SK-N-SH (cell line): Measurements from ENCODE around the gene VSTM1. TPM values are rescaled to one million over a fixed set of nuclear protein-coding genes. Genes with fewer than 3 reads are reported as not detected.

Experiments
- CTCF ChIA-PET: fragments of 300-600, 350-600 bp; formaldehyde crosslinking; extraction: SDS; loops from one replicate; lab custom pipeline; 2021; lab: Yijun Ruan, JAX
- POLR2A ChIA-PET: fragments of 350-600 bp; sonication (Branson Sonifier 250); formaldehyde crosslinking; extraction: SDS; loops from one replicate; lab custom pipeline; 2020; ENCODE audit warnings: antibody characterized with exemption, inconsistent platforms; lab: Yijun Ruan, JAX
- DNase-seq: peaks from one replicate; pipeline ENCODE4 v3.0.0; 2012
- H2AFZ ChIP-seq: fragments of 200-600 bp; sonication (generic); 2 replicates; pipeline ENCODE4 v1.8.1; 2016; ENCODE audit warnings: antibody characterized with exemption, mild to moderate bottlenecking, low read depth
- H3F3A ChIP-seq: fragments of 200-600 bp; sonication (generic); replicated peaks from 2 replicates; pipeline ENCODE3; 2016; ENCODE audit warnings: antibody characterized with exemption, mild to moderate bottlenecking; ENCODE audit not compliant: insufficient read depth
- H3K27ac ChIP-seq, 2 experiments: fragments of 200-500 bp in 1 of 2; fragments of 200-600 bp in 1 of 2; sonication (Bioruptor generic) in 1 of 2; sonication (generic), shearing (Covaris generic) in 1 of 2; 2 replicates each; pipeline versions ENCODE4 v1.5.1 to v1.6.1; 2014 to 2016; ENCODE audit warnings: low read depth in 2 of 2, inconsistent platforms in 1 of 2, low read length in 1 of 2, mild to moderate bottlenecking in 1 of 2, mixed read lengths in 1 of 2
- H3K27me3 ChIP-seq: fragments of 200-600 bp; sonication (generic), shearing (Covaris generic); 2 replicates; pipeline ENCODE4 v1.6.1; 2016; ENCODE audit warnings: mixed run types; ENCODE audit not compliant: insufficient read depth
- H3K36me3 ChIP-seq, 2 experiments: fragments of 200-500 bp in 1 of 2; fragments of 200-600 bp in 1 of 2; sonication (Bioruptor generic) in 1 of 2; sonication (generic) in 1 of 2; replicated peaks in 1 of 2; 2 replicates each; pipeline versions ENCODE3 to v1.5.1; 2014 to 2016; ENCODE audit warnings: low read length in 1 of 2, mild to moderate bottlenecking in 1 of 2; ENCODE audit not compliant: insufficient read depth in 2 of 2, control insufficient read depth in 1 of 2
- H3K4me1 ChIP-seq, 2 experiments: fragments of 200-500 bp in 1 of 2; fragments of 200-600 bp in 1 of 2; sonication (Bioruptor generic) in 1 of 2; sonication (generic), shearing (Covaris generic) in 1 of 2; 2 replicates each; pipeline versions ENCODE4 v1.5.1 to v1.6.1; 2014 to 2016; ENCODE audit warnings: low read depth in 1 of 2, low read length in 1 of 2, mixed run types in 1 of 2; ENCODE audit not compliant: insufficient read depth in 2 of 2, control insufficient read depth in 1 of 2
- H3K4me2 ChIP-seq: fragments of 200-600 bp; sonication (generic), shearing (Covaris generic); 2 replicates; pipeline ENCODE4 v1.6.1; 2017; ENCODE audit warnings: mixed run types
- H3K4me3 ChIP-seq, 2 experiments: fragments of 200-500 bp in 1 of 2; fragments of 200-600 bp in 1 of 2; sonication (Bioruptor generic) in 1 of 2; sonication (generic), shearing (Covaris generic) in 1 of 2; 2 replicates each; pipeline versions ENCODE4 v1.5.1 to v1.8.1; 2014 to 2016; ENCODE audit warnings: low read depth in 2 of 2, inconsistent platforms in 1 of 2, low read length in 1 of 2, mild to moderate bottlenecking in 1 of 2, mixed read lengths in 1 of 2, moderate library complexity in 1 of 2
- H3K79me2 ChIP-seq: fragments of 200-600 bp; sonication (generic); 2 replicates; pipeline ENCODE4 v1.8.1; 2017; ENCODE audit warnings: mild to moderate bottlenecking; ENCODE audit not compliant: insufficient read depth
- H3K9ac ChIP-seq: fragments of 200-600 bp; sonication (generic); 2 replicates; pipeline ENCODE4 v1.6.1; 2017; ENCODE audit warnings: mixed run types
- H3K9me2 ChIP-seq: fragments of 200-600 bp; sonication (generic); 2 replicates; pipeline ENCODE4 v1.6.1; 2017; ENCODE audit warnings: mixed run types
- H3K9me3 ChIP-seq: fragments of 200-600 bp; sonication (generic); 2 replicates; pipeline ENCODE4 v1.6.1; 2017; ENCODE audit warnings: mixed run types, mild to moderate bottlenecking, moderate library complexity
- H4K20me1 ChIP-seq: fragments of 200-600 bp; sonication (generic); 2 replicates; pipeline ENCODE4 v1.6.1; 2017; ENCODE audit warnings: mild to moderate bottlenecking, mixed run types; ENCODE audit not compliant: insufficient read depth
- FOSL2 ChIP-seq: IDR thresholded peaks from 2 replicates; pipeline ENCODE4 v1.4.0; 2012; ENCODE audit warnings: low read depth, mild to moderate bottlenecking, moderate library complexity, borderline replicate concordance
- JUND ChIP-seq: IDR thresholded peaks from 2 replicates; pipeline ENCODE4 v1.4.0; 2012
- MAX ChIP-seq: IDR thresholded peaks from 2 replicates; pipeline ENCODE4 v1.4.0; 2012; ENCODE audit warnings: low read depth
- MEF2A ChIP-seq: IDR thresholded peaks from 2 replicates; pipeline ENCODE4 v1.4.0; 2012; ENCODE audit warnings: low read depth, borderline replicate concordance
- TCF12 ChIP-seq: IDR thresholded peaks from 2 replicates; pipeline ENCODE4 v1.4.0; 2012
- WGBS: methylation state at CpG from one replicate; pipeline ENCODE4 v1.1.6; 2017; ENCODE audit warnings: low lambda C conversion rate; 5-methylcytosine and 5-hydroxymethylcytosine counted together
- polyA plus RNA-seq, 3 experiments: library from polyadenylated mRNA; depleted of rRNA; stranded (reverse); fragments of >200 nt; gene quantifications; 2 replicates each; pipeline ENCODE4 v1.2.3, GENCODE V29; 2012
- TF ChIP-seq, protein P1 (sequence below): fragments of 200-600 bp; sonication (generic); IDR thresholded peaks from 2 replicates; pipeline ENCODE4 v1.6.1; 2017; ENCODE audit warnings: antibody characterized with exemption, mild to moderate bottlenecking, moderate library complexity
- TF ChIP-seq, protein P2 (sequence below): IDR thresholded peaks from 2 replicates; pipeline ENCODE4; 2012
- TF ChIP-seq, protein P3 (sequence below): IDR thresholded peaks from 2 replicates; pipeline ENCODE4 v1.6.1; 2012; ENCODE audit warnings: mild to moderate bottlenecking, low read depth, low read length, moderate library complexity

The VSTM1 gene
- polyA plus RNA-seq, 1 of the 3 experiments (the other 2 are of a cell fraction): 0.10 TPM

DNA sequence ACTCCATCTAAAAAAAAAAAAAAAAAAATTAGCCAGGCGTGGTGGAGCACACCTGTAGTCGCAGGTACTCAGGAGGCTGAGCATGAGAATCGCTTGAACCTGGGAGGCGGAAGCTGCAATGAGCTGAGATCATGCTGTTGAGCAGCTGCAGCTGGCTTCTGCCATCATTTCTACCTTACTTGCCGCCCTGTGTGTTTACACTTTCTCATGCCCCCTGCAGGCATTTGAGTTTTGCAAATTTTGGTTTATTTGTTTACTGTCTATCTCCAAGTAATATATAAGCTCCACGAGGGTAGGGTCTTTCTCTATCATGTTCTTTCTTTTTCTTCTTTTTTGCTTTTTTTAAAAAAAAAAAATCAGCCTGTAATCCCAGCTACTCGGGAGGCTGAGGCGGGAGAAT is 54.3 kb downstream of the VSTM1 start:
- TF ChIP-seq MEF2A: no peak
- TF ChIP-seq, protein P1, sequence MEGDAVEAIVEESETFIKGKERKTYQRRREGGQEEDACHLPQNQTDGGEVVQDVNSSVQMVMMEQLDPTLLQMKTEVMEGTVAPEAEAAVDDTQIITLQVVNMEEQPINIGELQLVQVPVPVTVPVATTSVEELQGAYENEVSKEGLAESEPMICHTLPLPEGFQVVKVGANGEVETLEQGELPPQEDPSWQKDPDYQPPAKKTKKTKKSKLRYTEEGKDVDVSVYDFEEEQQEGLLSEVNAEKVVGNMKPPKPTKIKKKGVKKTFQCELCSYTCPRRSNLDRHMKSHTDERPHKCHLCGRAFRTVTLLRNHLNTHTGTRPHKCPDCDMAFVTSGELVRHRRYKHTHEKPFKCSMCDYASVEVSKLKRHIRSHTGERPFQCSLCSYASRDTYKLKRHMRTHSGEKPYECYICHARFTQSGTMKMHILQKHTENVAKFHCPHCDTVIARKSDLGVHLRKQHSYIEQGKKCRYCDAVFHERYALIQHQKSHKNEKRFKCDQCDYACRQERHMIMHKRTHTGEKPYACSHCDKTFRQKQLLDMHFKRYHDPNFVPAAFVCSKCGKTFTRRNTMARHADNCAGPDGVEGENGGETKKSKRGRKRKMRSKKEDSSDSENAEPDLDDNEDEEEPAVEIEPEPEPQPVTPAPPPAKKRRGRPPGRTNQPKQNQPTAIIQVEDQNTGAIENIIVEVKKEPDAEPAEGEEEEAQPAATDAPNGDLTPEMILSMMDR: peak; percentile 12; the same call in 1 of the 2 replicates
- TF ChIP-seq, protein P2, sequence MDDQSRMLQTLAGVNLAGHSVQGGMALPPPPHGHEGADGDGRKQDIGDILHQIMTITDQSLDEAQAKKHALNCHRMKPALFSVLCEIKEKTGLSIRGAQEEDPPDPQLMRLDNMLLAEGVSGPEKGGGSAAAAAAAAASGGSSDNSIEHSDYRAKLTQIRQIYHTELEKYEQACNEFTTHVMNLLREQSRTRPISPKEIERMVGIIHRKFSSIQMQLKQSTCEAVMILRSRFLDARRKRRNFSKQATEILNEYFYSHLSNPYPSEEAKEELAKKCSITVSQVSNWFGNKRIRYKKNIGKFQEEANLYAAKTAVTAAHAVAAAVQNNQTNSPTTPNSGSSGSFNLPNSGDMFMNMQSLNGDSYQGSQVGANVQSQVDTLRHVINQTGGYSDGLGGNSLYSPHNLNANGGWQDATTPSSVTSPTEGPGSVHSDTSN: no peak
- Histone ChIP-seq H3K36me3 (no peaks in the 10 kb centered on the region), H3K79me2 (no peaks in the 10 kb centered on the region), H3K9me2 (no peaks in the 10 kb centered on the region), H3F3A (peaks cover 27% of the 10 kb centered on the region), H3K9me3 (no peaks in the 10 kb centered on the region), H3K27me3 (no peaks in the 10 kb centered on the region), H4K20me1 (no peaks in the 10 kb centered on the region), H2AFZ (no peak overlapping the region), H3K4me3 (no peak overlapping the region), H3K9ac (no peak overlapping the region), H3K4me1 (no peaks in the 10 kb centered on the region; a peak in 1 of 4 replicates), H3K4me2 (no peak overlapping the region), H3K27ac (peak overlapping the region in 1 of 2 experiments; percentile 89; a peak in 1 of 4 replicates)
- WGBS: 67% methylated on average over 8 of the region's 8 CpGs
- no peak for DNase-seq
- ChIA-PET POLR2A (no interaction called here), CTCF (interaction anchor here (1.0 kb wide), 2 partner anchors 11 to 20 kb away, joined by 3 read pairs; no protein-coding TSS in a partner anchor)

DNA sequence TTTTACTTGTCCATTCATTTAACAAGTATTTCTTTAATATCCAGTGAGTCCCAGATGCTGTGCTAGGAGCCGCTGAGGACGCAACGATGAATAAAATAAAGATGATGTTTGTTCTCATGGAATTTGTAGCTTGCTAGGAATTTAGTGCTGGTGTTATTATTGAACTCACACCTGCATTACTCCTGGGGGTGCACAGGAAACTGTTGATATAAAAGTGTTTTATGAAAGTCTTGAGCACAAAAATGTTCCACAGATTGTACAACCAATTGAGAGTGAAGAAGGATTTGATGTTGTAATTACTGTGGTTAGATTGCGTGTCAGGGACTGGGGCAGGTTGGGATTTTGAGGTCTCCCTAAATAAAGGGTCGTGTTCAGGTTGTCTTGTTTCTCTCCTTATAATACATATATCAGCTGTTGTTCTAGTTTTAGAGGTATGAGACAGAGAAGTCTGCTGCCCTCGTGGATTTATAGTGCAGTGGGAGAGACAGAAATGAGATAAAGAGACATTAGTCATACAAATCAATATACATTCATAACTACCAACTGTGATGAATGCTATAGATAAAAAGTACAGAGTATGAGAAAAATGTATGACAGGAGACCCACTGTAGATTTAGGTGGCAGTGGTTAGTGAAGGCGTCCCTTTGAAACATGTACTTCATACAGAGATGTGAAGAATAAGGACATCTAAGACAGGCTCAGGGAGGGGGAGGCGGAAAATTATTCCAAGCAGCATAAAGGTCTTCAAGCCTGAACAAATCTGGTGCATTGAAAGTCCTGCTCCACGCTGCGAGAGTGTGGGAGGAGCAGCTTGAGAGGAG is 61.0 kb downstream of the VSTM1 start:
- Histone ChIP-seq H3K4me1 (peaks cover 0 to 4% of the 10 kb centered on the region in 2 experiments; a peak in 2 of 4 replicates), H4K20me1 (no peaks in the 10 kb centered on the region), H3K4me2 (peak overlapping the region; percentile 53), H3K9ac (peak overlapping the region; percentile 6; the same call in 1 of the 2 replicates), H3K4me3 (peak overlapping the region in 1 of 2 experiments; percentile 0; a peak in 1 of 4 replicates), H3K79me2 (no peaks in the 10 kb centered on the region), H3K27ac (peak overlapping the region in 1 of 2 experiments; percentile 63; a peak in 2 of 4 replicates), H3F3A (peaks cover 29% of the 10 kb centered on the region), H3K9me2 (no peaks in the 10 kb centered on the region), H3K36me3 (no peaks in the 10 kb centered on the region), H2AFZ (0 out of 2 replicates have a peak overlapping the region, but pooled peaks have one; percentile 13), H3K27me3 (no peaks in the 10 kb centered on the region; the same call in 1 of the 2 replicates), H3K9me3 (no peaks in the 10 kb centered on the region)
- CTCF ChIA-PET: interaction anchor here (1.7 kb wide), 1 partner anchor 151 kb away, joined by 4 read pairs; no protein-coding TSS in a partner anchor
- POLR2A ChIA-PET: no interaction called here
- no peak for DNase-seq
- WGBS: 12% methylated on average over 10 of the region's 10 CpGs
- peak; percentile 16; the same call in 1 of the 2 replicates for TF ChIP-seq FOSL2
- TF ChIP-seq MAX: no peak
- TF ChIP-seq, protein P3, sequence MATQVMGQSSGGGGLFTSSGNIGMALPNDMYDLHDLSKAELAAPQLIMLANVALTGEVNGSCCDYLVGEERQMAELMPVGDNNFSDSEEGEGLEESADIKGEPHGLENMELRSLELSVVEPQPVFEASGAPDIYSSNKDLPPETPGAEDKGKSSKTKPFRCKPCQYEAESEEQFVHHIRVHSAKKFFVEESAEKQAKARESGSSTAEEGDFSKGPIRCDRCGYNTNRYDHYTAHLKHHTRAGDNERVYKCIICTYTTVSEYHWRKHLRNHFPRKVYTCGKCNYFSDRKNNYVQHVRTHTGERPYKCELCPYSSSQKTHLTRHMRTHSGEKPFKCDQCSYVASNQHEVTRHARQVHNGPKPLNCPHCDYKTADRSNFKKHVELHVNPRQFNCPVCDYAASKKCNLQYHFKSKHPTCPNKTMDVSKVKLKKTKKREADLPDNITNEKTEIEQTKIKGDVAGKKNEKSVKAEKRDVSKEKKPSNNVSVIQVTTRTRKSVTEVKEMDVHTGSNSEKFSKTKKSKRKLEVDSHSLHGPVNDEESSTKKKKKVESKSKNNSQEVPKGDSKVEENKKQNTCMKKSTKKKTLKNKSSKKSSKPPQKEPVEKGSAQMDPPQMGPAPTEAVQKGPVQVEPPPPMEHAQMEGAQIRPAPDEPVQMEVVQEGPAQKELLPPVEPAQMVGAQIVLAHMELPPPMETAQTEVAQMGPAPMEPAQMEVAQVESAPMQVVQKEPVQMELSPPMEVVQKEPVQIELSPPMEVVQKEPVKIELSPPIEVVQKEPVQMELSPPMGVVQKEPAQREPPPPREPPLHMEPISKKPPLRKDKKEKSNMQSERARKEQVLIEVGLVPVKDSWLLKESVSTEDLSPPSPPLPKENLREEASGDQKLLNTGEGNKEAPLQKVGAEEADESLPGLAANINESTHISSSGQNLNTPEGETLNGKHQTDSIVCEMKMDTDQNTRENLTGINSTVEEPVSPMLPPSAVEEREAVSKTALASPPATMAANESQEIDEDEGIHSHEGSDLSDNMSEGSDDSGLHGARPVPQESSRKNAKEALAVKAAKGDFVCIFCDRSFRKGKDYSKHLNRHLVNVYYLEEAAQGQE: no peak
- peak; percentile 46; the same call in 1 of the 2 replicates for TF ChIP-seq TCF12
- TF ChIP-seq, protein P2: peak; percentile 72
- peak; percentile 19; the same call in 1 of the 2 replicates for TF ChIP-seq JUND
